Measurements from ENCODE around the gene ARVCF.
"Not testable (repeated sequence)": the region's sequence is repeated elsewhere in the genome, so short reads cannot be mapped to it uniquely, and the experiment has no call there.

The ARVCF gene

GRCh38 chr22:19943082-19944026 is 73.3 kb downstream of the ARVCF start:
- no peaks in the 10 kb centered on the region for H3K27me3 ChIP-seq (ENCODE audit: control insufficient read depth in 1 of 2, insufficient read depth in 2 of 2, low read length in 2 of 2)
- H3K9me3 ChIP-seq (ENCODE audit: control insufficient read depth in 1 of 2, low read length in 2 of 2) = no peaks in the 10 kb centered on the region
- H3K4me3 ChIP-seq (ENCODE audit: low read depth in 1 of 2, low read length in 2 of 2) = peak overlapping the region; percentile 80 to 85
- no peaks in the 10 kb centered on the region for H3K36me3 ChIP-seq (ENCODE audit: control insufficient read depth in 1 of 2, insufficient read depth in 2 of 2, low read length in 2 of 2)
- peaks cover 22 to 26% of the 10 kb centered on the region in 2 donors for H3K4me1 ChIP-seq (ENCODE audit: control insufficient read depth in 1 of 2, insufficient read depth in 2 of 2, low read length in 2 of 2)
- peak overlapping the region; percentile 84 for H3K27ac ChIP-seq (ENCODE audit: low read depth, low read length)
- H3K9ac ChIP-seq (ENCODE audit: low read depth in 1 of 2, low read length in 2 of 2) = peak overlapping the region; percentile 82 to 90

- peaks cover 20 to 30% of the 10 kb centered on the region in 2 donors for H3K4me1 ChIP-seq (ENCODE audit: control insufficient read depth in 1 of 2, insufficient read depth in 2 of 2, low read length in 2 of 2)
- peak overlapping the region; percentile 84 for H3K27ac ChIP-seq (ENCODE audit: low read depth, low read length)
- no peaks in the 10 kb centered on the region for H3K9me3 ChIP-seq (ENCODE audit: control insufficient read depth in 1 of 2, low read length in 2 of 2)
- no peaks in the 10 kb centered on the region for H3K36me3 ChIP-seq (ENCODE audit: control insufficient read depth in 1 of 2, insufficient read depth in 2 of 2, low read length in 2 of 2)
- peak overlapping the region; percentile 82 to 90 for H3K9ac ChIP-seq (ENCODE audit: low read depth in 1 of 2, low read length in 2 of 2)
- peak overlapping the region; percentile 80 to 85 for H3K4me3 ChIP-seq (ENCODE audit: low read depth in 1 of 2, low read length in 2 of 2)
- no peaks in the 10 kb centered on the region for H3K27me3 ChIP-seq (ENCODE audit: control insufficient read depth in 1 of 2, insufficient read depth in 2 of 2, low read length in 2 of 2)
Observed at GRCh38 chr22:19942157-19943081, 74.2 kb downstream of the ARVCF start.

DNA sequence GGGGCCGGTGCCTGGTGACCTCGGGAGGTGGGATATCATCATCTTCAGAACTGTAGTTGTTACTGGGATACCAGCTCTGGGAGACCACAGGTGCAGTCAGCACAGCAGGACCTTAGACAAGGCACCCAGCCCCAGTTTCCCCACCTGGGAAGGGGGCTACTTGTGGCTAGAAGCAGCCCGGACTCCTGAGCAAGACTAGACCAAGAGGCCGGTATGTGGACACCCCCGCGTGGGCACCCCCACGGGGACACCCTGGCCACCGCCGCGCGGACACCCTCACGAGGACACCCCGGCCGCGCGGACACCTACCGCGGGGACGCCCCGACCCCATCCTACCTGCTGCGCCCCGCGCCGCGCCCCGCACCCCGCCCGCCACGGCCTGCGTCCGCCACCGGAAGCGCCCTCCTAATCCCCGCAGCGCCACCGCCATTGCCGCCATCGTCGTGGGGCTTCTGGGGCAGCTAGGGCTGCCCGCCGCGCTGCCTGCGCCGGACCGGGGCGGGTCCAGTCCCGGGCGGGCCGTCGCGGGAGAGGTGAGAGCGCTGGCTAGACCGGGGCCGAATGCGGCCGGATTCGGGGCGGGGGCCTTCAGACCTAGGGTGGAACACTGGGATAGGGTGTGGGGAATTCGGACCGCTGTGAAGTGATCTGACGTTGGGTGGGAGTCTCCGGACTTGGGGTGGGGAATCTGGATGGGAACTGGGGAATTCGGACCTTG is 75.1 kb downstream of the ARVCF start, which contains the start of the genes COMT and TXNRD2:
COMT (plus strand) TSS at position 408 of the 718 bp plus-strand sequence. CDS start 20,755 bp downstream, outside the sequence.
TXNRD2 (minus strand) TSS at position 454 of the 718 bp plus-strand sequence; CDS start at position 439, 15 bp downstream.
- Histone ChIP-seq H3K4me1 (ENCODE audit: control insufficient read depth in 1 of 2, insufficient read depth in 2 of 2, low read length in 2 of 2) (peaks cover 19 to 29% of the 10 kb centered on the region in 2 donors), H3K27ac (ENCODE audit: low read depth, low read length) (peak within 1 kb of the TSS; percentile 84), H3K36me3 (ENCODE audit: control insufficient read depth in 1 of 2, insufficient read depth in 2 of 2, low read length in 2 of 2) (no peaks in the 10 kb centered on the region), H3K4me3 (ENCODE audit: low read depth in 1 of 2, low read length in 2 of 2) (peak within 1 kb of the TSS; percentile 80 to 85), H3K9ac (ENCODE audit: low read depth in 1 of 2, low read length in 2 of 2) (peak within 1 kb of the TSS; percentile 82 to 90), H3K27me3 (ENCODE audit: control insufficient read depth in 1 of 2, insufficient read depth in 2 of 2, low read length in 2 of 2) (no peaks in the 10 kb centered on the region), H3K9me3 (ENCODE audit: control insufficient read depth in 1 of 2, low read length in 2 of 2) (no peaks in the 10 kb centered on the region)

DNA sequence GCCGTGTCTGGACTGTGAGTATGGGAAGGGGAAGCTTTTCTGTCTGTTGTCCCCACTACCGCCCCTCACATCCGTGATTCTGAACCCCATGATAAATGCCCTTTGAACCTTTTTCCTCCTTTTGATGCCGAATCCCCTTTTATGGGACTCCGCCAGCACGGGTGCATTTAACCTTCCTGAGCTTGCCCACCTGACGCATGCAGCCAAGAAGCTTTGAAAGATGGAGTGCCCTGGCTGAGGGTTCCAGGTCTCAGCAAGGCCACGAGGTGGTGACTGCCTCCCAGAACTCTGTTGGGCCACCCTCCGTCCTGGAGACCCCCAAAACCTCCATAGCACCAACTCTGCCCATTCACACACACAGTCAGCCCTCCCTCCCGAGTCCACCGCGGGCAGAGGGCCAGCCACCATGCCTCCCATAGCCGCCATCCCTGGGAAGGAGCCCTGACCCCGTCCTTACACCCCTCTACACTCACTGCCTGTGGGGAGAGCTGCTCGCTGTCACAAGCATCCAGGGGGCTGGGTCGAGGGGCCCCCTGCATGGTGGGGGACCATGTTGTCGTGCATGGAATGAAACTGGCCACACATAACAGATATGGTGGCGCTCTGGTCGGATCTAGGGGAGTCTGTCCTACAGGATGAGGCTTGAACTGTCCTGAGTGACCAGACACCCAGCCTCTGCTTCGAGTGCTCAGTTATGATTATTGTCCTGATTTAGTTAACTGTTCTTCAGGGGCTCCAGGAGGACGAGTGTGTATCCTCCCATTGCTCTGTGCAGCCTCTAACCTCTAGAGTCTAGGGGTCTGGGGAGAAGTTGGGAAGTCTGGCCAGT is 75.9 kb downstream of the ARVCF start:
- Histone ChIP-seq H3K9ac (ENCODE audit: low read depth in 1 of 2, low read length in 2 of 2) (peak overlapping the region; percentile 74 to 82), H3K4me3 (ENCODE audit: low read depth in 1 of 2, low read length in 2 of 2) (peak overlapping the region; percentile 80 to 85), H3K4me1 (ENCODE audit: control insufficient read depth in 1 of 2, insufficient read depth in 2 of 2, low read length in 2 of 2) (peaks cover 19 to 29% of the 10 kb centered on the region in 2 donors), H3K9me3 (ENCODE audit: control insufficient read depth in 1 of 2, low read length in 2 of 2) (no peaks in the 10 kb centered on the region), H3K27me3 (ENCODE audit: control insufficient read depth in 1 of 2, insufficient read depth in 2 of 2, low read length in 2 of 2) (no peaks in the 10 kb centered on the region), H3K36me3 (ENCODE audit: control insufficient read depth in 1 of 2, insufficient read depth in 2 of 2, low read length in 2 of 2) (no peaks in the 10 kb centered on the region), H3K27ac (ENCODE audit: low read depth, low read length) (no peak overlapping the region)

GRCh38 chr22:19937616-19938473 is 78.8 kb downstream of the ARVCF start:
- H3K4me3 ChIP-seq (ENCODE audit: low read depth in 1 of 2, low read length in 2 of 2) = no peak overlapping the region
- peaks cover 15 to 30% of the 10 kb centered on the region in 2 donors for H3K4me1 ChIP-seq (ENCODE audit: control insufficient read depth in 1 of 2, insufficient read depth in 2 of 2, low read length in 2 of 2)
- H3K27me3 ChIP-seq (ENCODE audit: control insufficient read depth in 1 of 2, insufficient read depth in 2 of 2, low read length in 2 of 2) = no peaks in the 10 kb centered on the region
- H3K36me3 ChIP-seq (ENCODE audit: control insufficient read depth in 1 of 2, insufficient read depth in 2 of 2, low read length in 2 of 2) = no peaks in the 10 kb centered on the region
- H3K9ac ChIP-seq (ENCODE audit: low read depth in 1 of 2, low read length in 2 of 2) = no peak overlapping the region
- H3K27ac ChIP-seq (ENCODE audit: low read depth, low read length) = no peak overlapping the region
- no peaks in the 10 kb centered on the region for H3K9me3 ChIP-seq (ENCODE audit: control insufficient read depth in 1 of 2, low read length in 2 of 2)

DNA sequence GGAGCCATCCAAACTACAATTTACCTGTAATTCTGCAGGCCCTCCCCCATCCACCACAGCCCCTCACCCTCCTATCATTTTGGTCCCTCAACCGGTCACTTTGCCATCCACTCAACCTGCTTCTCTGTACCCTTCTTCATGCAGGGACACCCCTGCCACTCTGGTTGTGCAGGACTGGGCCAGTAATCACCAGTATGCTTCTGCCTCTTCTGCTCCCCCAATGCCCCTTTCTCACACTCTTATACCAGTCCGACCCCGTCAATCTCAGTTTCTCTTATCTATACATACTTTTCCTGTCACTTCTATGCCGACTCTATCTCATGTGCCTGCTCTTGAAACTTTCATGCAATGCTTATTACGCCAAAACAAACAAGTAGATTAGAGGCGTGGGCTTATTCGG is 80.1 kb downstream of the ARVCF start:
- H3K27me3 ChIP-seq (ENCODE audit: control insufficient read depth in 1 of 2, insufficient read depth in 2 of 2, low read length in 2 of 2) = no peaks in the 10 kb centered on the region
- H3K4me1 ChIP-seq (ENCODE audit: control insufficient read depth in 1 of 2, insufficient read depth in 2 of 2, low read length in 2 of 2) = peaks cover 11 to 24% of the 10 kb centered on the region in 2 donors
- no peak overlapping the region for H3K4me3 ChIP-seq (ENCODE audit: low read depth in 1 of 2, low read length in 2 of 2)
- H3K36me3 ChIP-seq (ENCODE audit: control insufficient read depth in 1 of 2, insufficient read depth in 2 of 2, low read length in 2 of 2) = no peaks in the 10 kb centered on the region
- H3K9ac ChIP-seq (ENCODE audit: low read depth in 1 of 2, low read length in 2 of 2) = no peak overlapping the region
- no peak overlapping the region for H3K27ac ChIP-seq (ENCODE audit: low read depth, low read length)
- no peaks in the 10 kb centered on the region for H3K9me3 ChIP-seq (ENCODE audit: control insufficient read depth in 1 of 2, low read length in 2 of 2)

- not testable (repeated sequence) for H3K4me3 ChIP-seq (ENCODE audit: low read depth in 1 of 2, low read length in 2 of 2); H3K27ac ChIP-seq (ENCODE audit: low read depth, low read length); H3K9me3 ChIP-seq (ENCODE audit: control insufficient read depth in 1 of 2, low read length in 2 of 2); H3K36me3 ChIP-seq (ENCODE audit: control insufficient read depth in 1 of 2, insufficient read depth in 2 of 2, low read length in 2 of 2); H3K9ac ChIP-seq (ENCODE audit: low read depth in 1 of 2, low read length in 2 of 2); H3K27me3 ChIP-seq (ENCODE audit: control insufficient read depth in 1 of 2, insufficient read depth in 2 of 2, low read length in 2 of 2)
- H3K4me1 ChIP-seq (ENCODE audit: control insufficient read depth in 1 of 2, insufficient read depth in 2 of 2, low read length in 2 of 2) = peaks cover under 1 to 14% of the 10 kb centered on the region in 2 donors
Observed at GRCh38 chr22:19935123-19935718, 81.4 kb downstream of the ARVCF start.

Data from duodenal mucosa (tissue), 2 donors.